CD4-positive, alpha-beta T cell treated with Interleukin-2 at 100 ng/mL for 4 hours (primary cell): ENCODE data around the gene PITRM1.

Experiments
- DNase-seq: peaks from one replicate; pipeline ENCODE4 v3.0.0-alpha.2; 2020; ENCODE audit warnings: low spot score

PITRM1 gene

DNA sequence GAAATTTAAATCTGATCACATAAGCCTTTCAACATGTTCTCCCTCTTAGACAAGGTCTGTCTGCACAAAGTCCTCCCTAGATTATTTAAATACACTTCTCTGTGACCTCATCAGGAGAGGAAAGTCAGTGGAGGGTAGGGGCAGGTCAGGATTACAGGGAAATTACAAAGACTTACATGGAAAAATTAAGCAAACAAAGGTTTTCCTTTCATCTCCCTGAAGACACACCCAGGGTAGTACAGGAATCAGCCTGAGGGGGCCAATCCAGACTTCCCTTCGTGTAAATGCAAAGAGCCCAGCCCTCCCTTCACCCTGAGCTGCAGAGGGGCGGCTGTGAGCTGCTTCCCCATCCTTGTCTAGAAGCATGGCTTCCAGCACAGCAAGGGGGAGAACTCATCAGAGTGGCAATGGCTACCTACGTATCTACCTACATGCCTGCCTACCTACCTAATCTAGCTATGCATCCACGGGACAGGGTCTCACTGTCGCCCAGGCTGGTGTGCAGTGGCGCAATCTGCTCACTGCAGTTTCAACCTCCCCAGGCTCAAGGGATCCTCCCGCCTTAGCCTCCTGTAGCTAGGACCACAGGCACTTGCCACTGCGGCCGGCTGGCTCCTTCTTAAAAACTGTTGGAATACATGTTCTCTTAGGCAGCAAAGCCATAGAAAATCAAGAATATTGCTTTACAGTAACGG, 33.2 kb downstream of the PITRM1 start:
- no peak for DNase-seq

DNA sequence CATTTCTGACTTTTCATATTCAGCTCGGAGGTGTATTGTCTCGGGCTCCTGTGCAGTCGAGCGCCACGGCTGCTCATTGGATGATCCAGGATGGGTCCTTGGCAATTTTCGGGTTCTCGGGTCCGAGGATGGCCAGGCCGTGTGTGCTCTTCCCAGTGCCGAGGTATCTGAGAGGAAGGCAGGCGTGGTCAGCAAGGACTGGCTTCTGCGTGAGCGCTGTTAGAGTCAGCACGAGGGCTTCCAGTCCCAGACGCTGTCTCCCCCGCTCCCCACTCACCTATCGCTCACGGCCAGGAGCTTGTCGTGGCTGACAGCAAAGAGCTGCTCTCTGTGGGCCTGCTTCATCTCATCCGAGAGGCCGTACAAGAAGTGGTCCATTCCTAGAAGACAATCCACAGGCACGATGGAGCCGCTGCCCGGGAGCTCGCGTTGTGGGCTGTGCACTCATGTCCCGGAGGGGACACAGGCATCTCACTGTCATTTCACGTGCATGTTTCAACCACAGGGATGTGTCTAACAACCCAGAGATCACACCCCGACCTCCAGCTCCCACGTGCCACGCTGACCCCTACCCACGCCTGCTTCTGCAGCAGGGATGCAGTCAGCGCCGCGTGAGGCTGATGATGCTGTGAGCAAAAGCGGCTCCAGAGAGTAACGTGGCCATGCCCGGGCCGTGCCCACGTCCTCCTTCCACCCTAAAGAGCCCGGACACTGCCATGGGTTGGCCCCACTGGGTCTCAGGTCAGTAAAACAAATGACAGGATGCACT, 34.4 kb downstream of the PITRM1 start:
- no peak for DNase-seq

DNA sequence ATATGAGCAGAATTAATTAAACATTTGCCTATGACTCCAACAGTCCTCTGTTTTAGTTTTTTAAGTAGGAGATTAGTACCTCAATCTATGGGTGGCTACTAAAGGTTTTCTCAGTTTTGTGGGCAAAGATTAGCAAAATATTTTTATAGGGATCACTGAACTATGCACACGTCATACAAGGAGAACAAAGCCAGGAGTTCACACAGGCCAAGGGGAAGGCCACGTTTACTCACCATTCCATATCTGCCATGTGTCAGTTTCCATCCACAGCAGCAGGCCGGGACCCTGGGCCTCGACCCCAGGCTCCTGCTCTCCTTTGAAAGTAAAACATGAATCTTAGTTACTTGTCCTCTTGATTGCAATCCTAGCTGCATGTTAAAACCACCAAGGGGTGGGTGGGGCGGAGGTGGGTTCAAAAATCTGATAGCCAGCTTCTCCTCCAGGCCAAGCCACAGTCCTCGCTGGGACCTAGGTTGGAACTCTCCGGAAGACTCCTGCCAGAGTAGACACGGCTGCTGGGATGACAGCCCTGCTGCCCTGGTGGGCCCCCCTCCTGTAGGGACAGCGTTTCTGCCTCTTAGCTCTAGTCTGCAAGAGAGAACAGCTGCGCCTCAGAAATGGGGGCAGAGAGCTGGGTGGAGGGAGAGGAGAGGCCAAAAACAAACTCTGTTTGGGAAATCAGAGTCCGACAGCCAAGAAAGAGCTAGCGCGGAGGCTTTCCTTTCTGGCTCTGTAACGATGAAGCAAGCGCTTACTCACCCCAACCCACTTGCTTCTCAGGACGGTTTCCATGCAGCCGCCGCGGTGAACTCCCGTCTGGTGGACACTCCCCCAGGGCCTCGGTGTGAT, 35.6 kb downstream of the PITRM1 start:
- DNase-seq = no peak

DNA sequence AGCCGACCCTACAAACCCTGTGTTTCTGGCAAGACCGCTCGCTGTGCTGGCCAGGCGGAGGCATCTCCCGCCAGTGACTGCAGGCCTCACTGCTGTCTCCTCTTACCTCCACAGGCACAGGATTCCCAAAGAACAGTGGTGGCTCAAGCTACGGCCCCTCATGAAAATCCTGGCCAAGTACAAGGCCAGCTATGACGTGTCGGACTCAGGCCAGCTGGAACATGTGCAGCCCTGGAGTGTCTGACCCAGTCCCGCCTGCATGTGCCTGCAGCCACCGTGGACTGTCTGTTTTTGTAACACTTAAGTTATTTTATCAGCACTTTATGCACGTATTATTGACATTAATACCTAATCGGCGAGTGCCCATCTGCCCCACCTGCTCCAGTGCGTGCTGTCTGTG, 36.2 kb downstream of the PITRM1 start:
- no peak for DNase-seq

DNA sequence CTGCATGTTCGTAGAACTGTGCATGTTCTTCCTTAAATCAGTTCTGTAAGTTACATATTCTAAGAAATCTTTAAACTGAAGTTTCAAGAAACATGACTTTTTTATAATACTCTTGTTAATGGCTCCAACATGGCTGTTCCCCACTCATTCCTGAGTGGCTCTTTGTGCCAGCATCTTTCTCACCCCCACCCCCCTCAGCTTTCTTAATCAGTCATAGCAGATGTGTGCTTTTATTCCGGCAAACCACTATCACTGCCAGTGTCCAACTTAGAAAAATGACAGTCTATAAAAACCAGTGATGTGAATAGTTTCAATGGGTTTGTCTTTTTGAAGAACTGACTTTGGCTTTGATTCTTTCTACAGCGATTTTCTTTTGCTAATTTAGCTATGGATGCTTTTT, 37.6 kb downstream of the PITRM1 start:
- no peak for DNase-seq

DNA sequence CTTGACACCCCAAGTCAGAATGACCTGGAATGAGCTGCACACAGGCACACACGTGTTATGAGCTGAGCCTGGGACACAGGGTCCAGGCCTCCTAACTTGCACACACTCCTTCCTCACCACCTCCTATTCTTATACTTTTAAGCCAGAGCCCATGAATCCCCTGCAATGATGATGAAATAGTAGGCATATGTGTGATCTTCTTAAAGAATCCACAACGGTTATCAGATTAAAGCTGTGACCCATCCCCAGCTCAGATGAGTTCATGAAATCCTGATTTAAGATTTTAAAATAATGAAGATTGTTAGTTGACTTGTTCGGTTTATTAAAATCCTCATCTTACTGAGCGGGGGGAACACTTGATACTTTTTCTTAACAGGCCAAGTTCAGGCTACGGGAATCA, 38.6 kb downstream of the PITRM1 start:
- DNase-seq = no peak

DNA sequence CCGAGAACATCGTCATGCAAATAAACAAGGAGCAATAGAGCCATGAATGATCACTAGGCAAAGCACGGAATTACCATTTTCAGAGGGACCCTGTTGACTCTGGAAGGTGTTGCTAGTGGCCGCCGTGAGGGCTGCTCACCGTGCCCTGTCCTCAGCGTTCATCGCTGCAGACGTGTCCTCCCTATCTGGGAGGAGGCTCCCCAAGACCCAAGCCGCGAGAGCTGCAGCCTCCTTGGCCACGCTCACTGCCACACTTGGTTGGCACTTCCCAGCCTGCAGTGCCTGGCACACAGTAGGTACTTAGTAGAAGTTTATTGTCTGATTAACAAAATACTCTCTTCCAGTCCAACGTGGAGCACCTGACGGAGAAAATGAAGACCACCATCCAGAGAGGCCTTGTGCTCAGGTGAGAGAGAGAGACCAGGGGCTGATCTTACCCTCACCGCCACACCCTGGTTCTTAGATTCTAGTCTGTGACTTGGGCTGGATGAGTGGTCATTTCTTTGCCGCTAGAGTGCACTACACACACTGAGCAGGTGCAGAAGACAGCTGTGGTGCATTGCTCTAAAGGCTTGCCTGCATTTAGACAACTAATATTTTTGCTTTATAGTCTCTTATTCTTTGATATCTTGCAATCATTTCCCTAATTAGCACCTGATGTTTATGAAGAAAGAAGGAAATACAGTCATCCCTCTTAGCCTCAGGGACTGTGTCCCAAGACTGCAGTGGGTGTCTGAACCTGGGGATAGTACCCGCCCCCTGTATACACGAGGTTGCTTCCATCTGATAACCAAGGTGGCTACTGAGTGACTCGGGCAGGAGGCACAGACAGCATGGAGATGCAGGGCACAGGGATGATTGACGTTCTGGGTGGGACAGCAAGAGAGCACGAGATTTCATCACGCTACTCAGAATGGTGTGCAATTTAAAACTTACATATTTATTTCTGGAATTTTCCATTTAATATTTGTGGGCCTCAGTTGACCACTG, 40.3 kb downstream of the PITRM1 start:
- no peak for DNase-seq

DNA sequence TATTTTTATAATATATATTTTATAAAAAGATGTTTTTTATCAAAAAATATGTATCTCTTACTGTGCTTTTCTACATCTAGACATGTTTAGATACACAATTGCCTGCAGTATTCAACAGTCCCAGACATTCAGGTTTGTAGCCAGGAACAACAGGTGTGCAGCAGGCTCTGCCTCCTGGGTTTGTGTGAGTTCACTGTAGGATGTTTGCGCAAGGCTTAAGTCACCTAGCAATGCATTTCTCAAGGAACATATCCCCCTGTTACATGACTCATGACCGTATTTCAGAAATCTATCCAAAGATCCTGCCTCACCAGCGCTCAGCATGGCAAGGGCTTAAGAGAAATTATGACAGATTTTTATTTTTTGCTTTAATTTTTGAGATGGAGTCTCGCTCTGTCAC, 41.5 kb downstream of the PITRM1 start:
- no peak for DNase-seq

DNA sequence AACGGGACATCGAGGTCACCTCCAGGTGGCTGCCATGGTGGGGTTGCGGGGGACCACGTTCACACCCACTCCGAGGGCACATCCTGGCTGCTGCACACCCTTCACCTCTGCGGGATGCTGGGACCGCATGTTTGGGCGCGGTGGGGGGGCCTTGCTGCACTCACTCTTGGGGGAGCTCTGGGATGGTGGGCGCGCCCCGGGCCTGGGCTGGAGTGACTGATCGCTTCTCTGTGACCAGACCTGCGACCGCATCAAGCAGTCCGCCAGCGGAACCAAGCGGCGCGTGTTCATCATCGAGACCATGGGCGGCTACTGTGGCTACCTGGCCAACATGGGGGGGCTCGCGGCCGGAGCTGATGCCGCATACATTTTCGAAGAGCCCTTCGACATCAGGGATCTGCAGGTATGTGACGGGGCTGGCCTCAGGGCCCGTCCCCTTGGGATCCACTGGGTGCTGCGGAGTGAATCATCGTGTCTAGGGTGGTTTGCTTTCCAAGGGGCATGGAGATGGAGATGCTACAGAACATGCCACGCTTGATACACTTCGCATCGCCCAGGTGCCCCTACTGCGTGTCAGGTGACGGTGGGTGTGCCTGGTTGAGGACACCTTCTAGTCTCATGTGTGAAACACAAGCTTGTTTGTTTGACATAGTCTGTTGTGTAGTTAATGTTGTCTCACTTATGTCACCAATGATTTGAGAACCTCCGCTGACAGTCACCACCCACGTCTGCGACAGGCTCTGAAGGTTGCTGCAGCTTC, 42.8 kb downstream of the PITRM1 start:
- no peak for DNase-seq

DNA sequence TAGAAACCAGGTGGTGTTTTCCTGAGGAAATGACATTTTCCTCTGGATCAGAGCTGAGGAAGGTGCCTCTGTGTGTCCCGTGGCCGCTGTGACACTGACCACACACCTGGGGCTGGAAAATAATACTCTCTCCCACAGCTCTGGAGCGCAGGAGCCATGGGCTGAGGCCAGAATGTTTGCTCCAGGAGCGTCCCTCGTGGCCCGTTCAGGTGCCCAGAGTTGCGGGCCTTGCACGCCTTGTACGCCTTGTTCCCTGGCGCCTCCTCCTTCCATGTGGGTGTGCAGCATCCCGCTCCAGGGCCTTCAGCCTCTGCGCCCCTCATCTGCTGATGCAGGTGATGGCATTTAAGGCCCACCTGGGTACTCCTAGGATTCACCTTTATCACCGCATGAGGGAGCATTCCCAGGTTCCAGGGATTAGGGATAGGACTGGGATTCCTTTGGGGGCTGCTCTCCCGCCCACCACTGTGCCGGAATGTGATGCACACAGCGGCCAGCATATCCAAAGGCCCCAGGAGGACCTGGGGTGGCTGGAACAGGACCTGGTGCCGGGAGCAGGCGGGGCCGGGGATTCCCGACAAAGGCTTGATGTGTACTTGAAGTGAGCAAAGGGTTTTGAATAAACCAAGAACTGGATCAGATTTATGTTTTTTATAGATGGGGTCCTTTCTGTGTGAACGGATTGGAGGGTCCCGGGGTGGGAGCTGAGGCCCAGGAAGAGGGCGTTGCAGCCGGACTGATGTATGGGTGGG, 44.0 kb downstream of the PITRM1 start:
- no peak for DNase-seq

DNA sequence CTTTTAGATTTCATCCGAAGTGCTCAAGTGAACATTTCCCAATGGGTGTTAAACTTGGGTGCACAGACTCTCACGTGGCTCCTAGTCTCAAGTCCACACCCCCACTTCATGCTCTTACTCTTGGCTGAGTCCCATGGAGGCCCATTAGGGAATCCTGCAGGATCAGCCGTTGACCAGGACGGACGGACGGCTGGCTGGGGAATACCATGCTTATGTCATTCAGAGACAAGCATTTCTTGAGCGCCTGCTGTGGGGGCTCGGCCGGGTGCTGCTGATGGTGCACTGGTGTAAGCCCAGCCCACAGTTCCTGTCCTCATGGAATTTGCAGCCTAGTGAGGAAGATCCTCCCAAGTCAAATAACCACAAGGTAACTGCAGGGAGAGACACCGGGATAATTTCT, 44.7 kb downstream of the PITRM1 start:
- DNase-seq = no peak

DNA sequence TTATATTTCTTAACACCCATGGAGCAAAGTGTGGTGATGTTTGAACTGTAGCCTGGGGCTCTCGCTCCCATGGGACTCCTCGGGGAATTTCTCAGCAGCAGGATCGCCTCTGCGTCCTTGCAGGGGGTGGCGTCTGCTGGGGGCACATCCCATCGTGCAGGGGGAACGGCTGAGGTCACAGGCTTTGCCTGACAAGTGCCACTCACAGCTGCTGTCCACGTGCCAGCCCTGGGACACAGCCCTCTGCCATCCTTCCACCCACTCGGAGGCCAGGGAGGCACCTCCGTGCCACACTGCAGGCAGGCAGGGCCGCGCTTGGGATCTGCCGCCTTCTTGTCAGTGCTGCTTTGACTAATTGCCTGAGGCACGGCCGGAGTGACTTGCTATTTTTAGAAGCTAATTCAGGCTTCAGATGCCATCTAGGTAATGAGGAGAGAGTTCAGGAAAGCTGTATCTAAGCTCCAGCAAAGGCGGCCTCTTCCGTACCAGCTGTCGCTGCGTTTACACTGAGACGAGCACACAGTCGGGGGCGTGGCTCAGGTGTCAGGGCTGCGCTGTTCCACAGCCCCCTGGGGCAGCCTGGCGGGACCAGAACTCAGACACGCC, 45.7 kb downstream of the PITRM1 start:
- DNase-seq = no peak

DNA sequence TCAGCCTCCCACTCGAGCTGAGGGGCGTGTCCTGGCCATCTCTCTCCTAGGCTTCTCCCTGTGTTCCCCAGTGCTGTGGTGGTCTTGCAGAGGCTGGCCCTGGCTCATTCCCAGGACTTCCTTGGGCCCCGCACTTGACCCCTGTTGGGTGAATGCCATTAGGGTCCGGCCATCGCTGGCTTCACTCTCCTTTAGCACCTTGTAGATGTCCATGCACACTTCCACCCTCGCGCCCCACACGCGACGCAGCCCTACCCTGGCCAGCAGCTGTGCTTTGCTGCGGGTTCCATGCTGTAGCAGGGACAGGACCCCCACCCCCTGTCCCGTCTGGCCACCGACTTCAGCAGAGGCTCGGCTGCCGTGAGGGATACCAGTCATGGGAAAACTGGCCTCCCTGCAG, 46.3 kb downstream of the PITRM1 start:
- no peak for DNase-seq

DNA sequence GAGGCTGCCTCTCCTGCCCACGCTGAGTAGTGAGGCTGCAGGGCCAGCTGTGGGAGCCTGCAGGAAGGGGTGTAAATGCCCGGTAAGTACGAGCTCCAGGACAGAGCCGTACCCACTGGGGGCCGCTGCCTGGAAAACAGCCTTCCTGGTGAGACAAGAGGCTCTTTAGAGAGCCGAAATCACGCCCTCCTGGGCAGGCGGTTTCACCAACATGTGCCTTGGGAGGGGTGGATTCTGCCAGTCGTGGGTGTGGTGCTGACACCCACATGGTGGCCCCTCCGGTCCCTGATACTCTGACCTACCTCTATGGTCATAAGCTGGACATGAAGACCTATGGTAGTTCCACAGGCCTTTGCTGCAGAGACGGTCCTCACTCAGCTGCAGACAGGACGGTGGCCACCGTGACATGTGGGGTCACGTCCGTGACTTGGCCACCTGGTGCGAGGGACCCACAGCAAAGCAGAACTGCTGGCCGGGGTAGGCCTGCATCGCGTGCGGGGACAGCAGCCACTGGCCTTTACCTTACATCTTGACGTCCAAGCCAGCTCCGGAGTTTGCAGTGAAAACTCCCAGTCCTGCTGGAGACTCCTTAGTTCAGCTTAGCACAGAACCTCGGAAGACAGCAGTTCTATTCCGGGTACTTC, 46.9 kb downstream of the PITRM1 start:
- no peak for DNase-seq

DNA sequence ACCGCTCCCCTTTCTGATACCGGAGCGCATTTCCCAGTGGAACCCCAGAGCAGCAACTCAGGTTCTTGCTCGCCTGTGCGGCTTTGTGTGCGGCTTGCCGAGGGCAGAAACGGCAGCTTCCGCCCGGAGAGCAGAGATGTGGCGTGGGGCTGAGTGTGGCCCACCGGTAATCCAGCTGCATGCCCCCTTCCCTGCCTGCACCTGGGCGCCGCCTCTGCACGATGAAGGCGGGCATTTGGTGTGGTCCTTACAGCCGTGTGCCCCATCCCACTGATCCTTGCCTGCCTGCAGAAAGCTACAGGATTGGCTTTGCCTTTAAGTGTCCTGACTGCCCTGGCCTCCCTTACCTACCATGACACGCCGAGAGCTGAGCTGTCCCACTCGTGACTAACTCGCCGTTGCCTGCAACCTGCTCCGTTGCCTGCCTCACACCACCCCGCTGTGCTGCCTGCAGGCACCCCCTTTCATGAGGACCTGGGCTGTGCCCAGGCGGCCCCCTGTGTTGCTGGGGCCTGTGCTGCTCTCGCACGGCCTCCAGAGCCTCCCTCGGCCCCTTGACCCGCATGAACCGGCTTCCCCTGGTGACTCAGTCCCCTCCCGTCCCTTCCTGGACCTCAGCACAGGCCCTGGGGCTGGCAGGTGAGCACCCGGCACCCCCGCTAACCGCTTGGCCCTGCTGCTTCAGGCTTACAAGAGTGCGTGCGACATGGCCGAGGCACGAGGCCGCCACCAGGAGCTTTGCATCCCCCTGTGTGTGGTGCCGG, 48.0 kb downstream of the PITRM1 start:
- DNase-seq = no peak

DNA sequence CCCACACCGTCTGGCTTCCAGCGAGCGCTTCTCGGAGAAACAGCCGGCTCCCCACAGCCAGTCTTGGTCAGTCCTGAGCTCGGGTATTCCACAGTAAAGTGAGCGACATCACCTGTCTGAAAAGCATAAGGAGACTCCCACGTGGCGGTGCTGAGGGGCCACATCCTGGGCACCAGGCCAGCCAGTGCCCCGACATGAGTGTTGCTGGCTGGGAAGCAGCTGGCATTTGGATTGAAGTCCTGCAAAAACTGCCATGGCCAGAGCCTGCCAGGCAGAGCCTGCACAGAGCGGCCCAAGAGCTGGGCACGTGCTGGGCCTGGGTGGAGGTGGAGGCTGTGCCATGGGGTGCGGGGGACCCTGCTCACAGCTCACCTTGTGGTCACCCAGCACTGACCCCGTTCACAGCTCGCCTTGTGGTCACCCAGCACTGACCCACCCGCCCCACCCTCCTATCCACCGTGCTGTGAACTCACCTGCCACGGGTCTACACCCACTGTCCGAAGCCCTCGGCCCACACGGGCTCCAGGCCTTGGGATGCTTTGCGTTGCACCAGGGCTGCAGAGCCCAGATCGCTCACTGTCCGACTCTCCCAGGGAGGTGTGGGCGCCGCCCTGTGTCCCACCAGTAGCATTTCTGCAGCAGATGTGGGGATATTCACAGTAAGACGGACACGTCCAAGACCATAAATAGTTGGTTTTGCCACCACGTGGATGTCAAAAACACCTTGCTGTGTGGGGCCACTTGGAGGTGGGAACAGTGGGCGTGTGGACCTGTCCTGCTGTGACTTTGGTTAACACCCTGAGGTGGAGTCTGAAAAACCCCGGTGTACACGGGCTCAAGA, 48.8 kb downstream of the PITRM1 start:
- DNase-seq = no peak

DNA sequence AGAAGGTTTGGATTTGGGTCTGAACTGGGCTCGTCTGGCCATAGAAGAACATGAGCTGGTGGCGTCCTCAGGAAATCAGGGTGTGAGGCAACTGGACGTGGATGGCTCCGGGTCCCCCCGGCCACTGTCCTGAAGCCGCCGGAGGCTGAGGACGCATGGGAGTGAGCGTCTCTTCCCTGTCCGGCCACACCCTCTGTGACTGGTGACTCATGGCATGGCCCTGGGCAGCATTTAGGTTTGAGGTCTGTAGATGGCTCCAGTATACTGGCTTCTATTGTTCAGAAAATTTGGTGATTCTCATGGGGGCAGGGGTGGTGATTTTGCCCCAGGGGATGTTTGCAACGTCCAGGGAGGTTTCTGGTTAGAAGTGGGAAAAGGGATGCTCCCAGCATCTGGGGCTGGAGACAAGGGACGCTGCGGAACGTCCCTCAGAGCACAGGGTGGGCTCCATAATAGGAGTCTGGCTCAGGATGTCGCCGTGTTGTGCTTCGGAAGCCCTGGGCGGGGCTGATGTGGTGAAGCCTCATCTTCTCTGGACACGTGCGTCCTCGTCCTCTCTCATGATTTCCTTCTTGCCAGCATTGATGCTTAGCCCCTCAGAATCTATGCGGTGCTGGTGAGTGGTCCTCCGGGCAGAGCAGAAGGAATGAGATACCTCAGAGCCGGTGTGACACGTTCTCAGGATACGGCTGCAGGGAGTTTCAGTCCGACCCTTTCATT, 49.9 kb downstream of the PITRM1 start:
- no peak for DNase-seq
